Left ventricle myocardium inferior (tissue), 1 donor: ENCODE results near the gene HOXA4. TPM values are rescaled to one million over a fixed set of nuclear protein-coding genes. Genes with fewer than 3 reads are reported as not detected.

Source experiments
- DNase-seq: peaks from one replicate; pipeline ENCODE4 v3.0.0-alpha.2; 2020
- H3K27ac ChIP-seq: fragments of 200-600 bp; replicated peaks from 2 replicates; pipeline ENCODE4 v1.8.0; 2021
- H3K27me3 ChIP-seq: fragments of 200-600 bp; 2 replicates; pipeline ENCODE4 v1.8.0; 2021; ENCODE audit warnings: low read depth
- H3K36me3 ChIP-seq: fragments of 200-600 bp; 2 replicates; pipeline ENCODE4 v1.8.0; 2021
- H3K4me1 ChIP-seq: fragments of 200-600 bp; 2 replicates; pipeline ENCODE4 v1.8.0; 2021
- H3K4me3 ChIP-seq: fragments of 200-600 bp; 2 replicates; pipeline ENCODE4 v1.8.0; 2021; ENCODE audit warnings: mild to moderate bottlenecking, moderate library complexity
- H3K9me3 ChIP-seq: fragments of 200-600 bp; replicated peaks from 2 replicates; pipeline ENCODE4 v1.8.0; 2021
- CTCF ChIP-seq: fragments of 200-600 bp; IDR thresholded peaks from 2 replicates; pipeline ENCODE4 v1.8.0; 2021; ENCODE audit warnings: antibody characterized with exemption, mild to moderate bottlenecking, borderline replicate concordance
- intact Hi-C: fragments of 100-400 bp; cut with micrococcal nuclease; formaldehyde crosslinking; loops from one replicate; pipeline ENCODE4 v1.11.0; 2022
- total RNA-seq: library from RNA; stranded (reverse); fragmentation: NEBNext Ultra II Directional; extraction: Animal tissue kit (Norgen Biotek cat#: 25700); gene quantifications from one replicate; pipeline ENCODE4 v1.2.1, GENCODE V29; 2021
- donor health status: DM: no; HTN: yes; CAD: no; lungs with severe emphysema.

The HOXA4 gene
- total RNA-seq, 1 donor from 2014 or later = not detected

GRCh38 chr7:27095897-27096767, 34.4 kb downstream of the HOXA4 start, which contains the start of gene HOXA1:
HOXA1 (minus strand) TSS chr7:27096000; CDS start chr7:27095912, 88 bp downstream.
- Histone ChIP-seq H3K36me3 (no peaks in the 10 kb centered on the region), H3K27ac (peak within 1 kb of the TSS; percentile 73), H3K27me3 (peaks cover 100% of the 10 kb centered on the region), H3K9me3 (no peaks in the 10 kb centered on the region), H3K4me1 (peaks cover 40% of the 10 kb centered on the region), H3K4me3 (peak within 1 kb of the TSS; percentile 71)
- TF ChIP-seq CTCF = no peak
- peak; percentile 49 for DNase-seq
- intact Hi-C loops = no loop called here

- TF ChIP-seq CTCF = no peak
- Histone ChIP-seq H3K4me1 (peaks cover 35% of the 10 kb centered on the region), H3K27ac (no peak overlapping the region), H3K27me3 (peaks cover 100% of the 10 kb centered on the region), H3K9me3 (no peaks in the 10 kb centered on the region), H3K4me3 (peak overlapping the region; percentile 71), H3K36me3 (no peaks in the 10 kb centered on the region)
- intact Hi-C loops = no loop called here
- no peak for DNase-seq
These were observed 35.3 kb downstream of the HOXA4 start for GRCh38 chr7:27095050-27095896.

GRCh38 chr7:27094304-27095049, 36.1 kb downstream of the HOXA4 start:
- intact Hi-C loops = no loop called here
- no peaks in the 10 kb centered on the region for H3K36me3 ChIP-seq
- H3K27me3 ChIP-seq = peaks cover 100% of the 10 kb centered on the region
- H3K4me1 ChIP-seq = peaks cover 35% of the 10 kb centered on the region
- no peaks in the 10 kb centered on the region for H3K9me3 ChIP-seq
- no peak overlapping the region for H3K27ac ChIP-seq
- H3K4me3 ChIP-seq = no peak overlapping the region
- DNase-seq = no peak
- TF ChIP-seq CTCF = no peak

GRCh38 chr7:27093184-27093895, 37.2 kb downstream of the HOXA4 start:
- peaks cover 100% of the 10 kb centered on the region for H3K27me3 ChIP-seq
- no peak for DNase-seq
- no peaks in the 10 kb centered on the region for H3K36me3 ChIP-seq
- H3K9me3 ChIP-seq = no peaks in the 10 kb centered on the region
- peaks cover 25% of the 10 kb centered on the region for H3K4me1 ChIP-seq
- no peak overlapping the region for H3K27ac ChIP-seq
- intact Hi-C loops = no loop called here
- no peak overlapping the region for H3K4me3 ChIP-seq
- no peak for TF ChIP-seq CTCF

- H3K27ac ChIP-seq = no peak overlapping the region
- intact Hi-C loops = no loop called here
- peaks cover 25% of the 10 kb centered on the region for H3K4me1 ChIP-seq
- peaks cover 100% of the 10 kb centered on the region for H3K27me3 ChIP-seq
- no peaks in the 10 kb centered on the region for H3K36me3 ChIP-seq
- no peak for DNase-seq
- TF ChIP-seq CTCF = no peak
- H3K4me3 ChIP-seq = no peak overlapping the region
- H3K9me3 ChIP-seq = no peaks in the 10 kb centered on the region
These were observed 37.8 kb downstream of the HOXA4 start for GRCh38 chr7:27092819-27093110.
